Measurements from ENCODE around the gene FER.
"Not testable (repeated sequence)": the region's sequence is repeated elsewhere in the genome, so short reads cannot be mapped to it uniquely, and the experiment has no call there.

FER gene

DNA sequence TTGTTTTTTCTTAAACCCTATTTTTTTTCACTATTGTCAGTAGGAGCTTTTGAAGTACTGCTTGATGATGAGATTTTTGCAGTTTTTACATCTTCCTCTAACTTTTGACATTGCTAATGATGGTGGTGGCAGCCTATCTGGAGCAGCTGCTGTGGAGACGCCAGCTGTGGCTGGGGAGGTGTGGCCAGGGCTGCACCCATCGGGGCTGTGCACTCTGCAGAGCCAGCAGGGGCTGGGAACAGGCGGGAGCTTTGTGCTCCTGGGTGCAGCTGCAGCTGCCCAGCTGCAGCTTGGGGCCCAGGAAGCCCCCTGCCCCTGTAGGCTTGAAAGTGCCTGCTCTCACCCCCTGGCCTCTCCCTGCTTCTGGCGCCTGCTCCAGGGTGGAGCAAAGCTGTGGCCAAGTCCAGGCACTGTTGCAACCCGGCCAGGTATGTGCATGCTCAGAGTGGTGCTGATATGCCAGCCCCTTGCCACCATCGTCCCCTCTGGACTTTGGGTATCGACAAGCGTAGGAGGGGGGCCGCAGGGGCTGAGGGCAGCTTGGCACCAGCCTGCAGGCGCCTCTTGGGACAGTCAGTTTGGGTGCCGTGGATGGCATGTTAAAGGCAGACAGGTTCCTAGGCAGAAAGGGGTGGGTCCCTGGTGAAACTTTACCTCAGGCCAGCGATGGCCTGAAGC lies 39.2 kb downstream of the FER start:
- Histone ChIP-seq H3K4me3 (ENCODE audit: low read depth, low read length, poor library complexity, severe bottlenecking) (no peak overlapping the region), H3K79me2 (ENCODE audit: insufficient read depth, low read length) (no peaks in the 10 kb centered on the region), H3K36me3 (ENCODE audit: insufficient read depth, low read length) (peaks cover 10% of the 10 kb centered on the region; the same call in 1 of the 2 replicates), H3K27me3 (ENCODE audit: insufficient read depth, low read length) (no peaks in the 10 kb centered on the region), H2AFZ (ENCODE audit: low read length) (no peak overlapping the region), H3K4me1 (ENCODE audit: insufficient read depth, low read length, severe bottlenecking) (peaks cover 2% of the 10 kb centered on the region), H3K9ac (ENCODE audit: low read length) (no peak overlapping the region), H4K20me1 (ENCODE audit: insufficient read depth, low read length) (no peaks in the 10 kb centered on the region), H3K27ac (ENCODE audit: low read depth, low read length, poor library complexity, severe bottlenecking) (no peak overlapping the region), H3K9me2 (ENCODE audit: low read depth, low read length) (no peaks in the 10 kb centered on the region), H3F3A (ENCODE audit: insufficient read depth, low read length) (no peaks in the 10 kb centered on the region), H3K4me2 (ENCODE audit: low read length) (no peak overlapping the region), H3K9me3 (ENCODE audit: low read length) (peaks cover 10% of the 10 kb centered on the region; the same call in 1 of the 2 replicates)
- TF ChIP-seq EZH2 (IDR thresholded peaks at IDR 0.05; ENCODE audit: borderline replicate concordance, low read length), result no peak
- TF ChIP-seq, protein P1, sequence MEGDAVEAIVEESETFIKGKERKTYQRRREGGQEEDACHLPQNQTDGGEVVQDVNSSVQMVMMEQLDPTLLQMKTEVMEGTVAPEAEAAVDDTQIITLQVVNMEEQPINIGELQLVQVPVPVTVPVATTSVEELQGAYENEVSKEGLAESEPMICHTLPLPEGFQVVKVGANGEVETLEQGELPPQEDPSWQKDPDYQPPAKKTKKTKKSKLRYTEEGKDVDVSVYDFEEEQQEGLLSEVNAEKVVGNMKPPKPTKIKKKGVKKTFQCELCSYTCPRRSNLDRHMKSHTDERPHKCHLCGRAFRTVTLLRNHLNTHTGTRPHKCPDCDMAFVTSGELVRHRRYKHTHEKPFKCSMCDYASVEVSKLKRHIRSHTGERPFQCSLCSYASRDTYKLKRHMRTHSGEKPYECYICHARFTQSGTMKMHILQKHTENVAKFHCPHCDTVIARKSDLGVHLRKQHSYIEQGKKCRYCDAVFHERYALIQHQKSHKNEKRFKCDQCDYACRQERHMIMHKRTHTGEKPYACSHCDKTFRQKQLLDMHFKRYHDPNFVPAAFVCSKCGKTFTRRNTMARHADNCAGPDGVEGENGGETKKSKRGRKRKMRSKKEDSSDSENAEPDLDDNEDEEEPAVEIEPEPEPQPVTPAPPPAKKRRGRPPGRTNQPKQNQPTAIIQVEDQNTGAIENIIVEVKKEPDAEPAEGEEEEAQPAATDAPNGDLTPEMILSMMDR (IDR thresholded peaks at IDR 0.05; ENCODE audit: low read length), result no peak

DNA sequence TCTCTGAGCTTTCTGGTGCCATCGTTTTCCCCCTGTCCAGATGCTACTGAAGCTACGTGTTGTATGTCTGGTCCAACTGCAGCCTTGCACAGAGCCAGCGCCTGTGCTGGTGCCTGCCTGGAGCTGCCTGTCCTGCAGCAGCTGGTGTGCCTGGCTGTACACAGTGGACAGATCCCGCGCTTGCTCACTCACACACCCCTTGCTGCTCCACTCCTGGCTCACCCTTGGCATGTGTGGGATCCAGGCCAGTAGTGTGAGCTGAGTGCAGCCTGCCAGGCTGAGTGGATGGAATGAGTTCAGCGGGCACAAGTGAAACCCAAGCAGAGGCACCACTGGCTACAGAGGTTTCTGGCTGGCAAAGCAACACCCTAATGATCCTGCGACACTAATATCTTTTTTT lies 40.4 kb downstream of the FER start:
- H4K20me1 ChIP-seq (ENCODE audit: insufficient read depth, low read length), result no peaks in the 10 kb centered on the region
- TF ChIP-seq, protein P1 (IDR thresholded peaks at IDR 0.05; ENCODE audit: low read length), result no peak
- TF ChIP-seq EZH2 (IDR thresholded peaks at IDR 0.05; ENCODE audit: borderline replicate concordance, low read length), result no peak
- no peaks in the 10 kb centered on the region for H3K9me2 ChIP-seq (ENCODE audit: low read depth, low read length)
- H3K9ac ChIP-seq (ENCODE audit: low read length), result no peak overlapping the region
- no peak overlapping the region for H2AFZ ChIP-seq (ENCODE audit: low read length)
- H3K36me3 ChIP-seq (ENCODE audit: insufficient read depth, low read length), result peaks cover 10% of the 10 kb centered on the region; the same call in 1 of the 2 replicates
- no peaks in the 10 kb centered on the region for H3K79me2 ChIP-seq (ENCODE audit: insufficient read depth, low read length)
- H3K9me3 ChIP-seq (ENCODE audit: low read length), result peaks cover 10% of the 10 kb centered on the region; the same call in 1 of the 2 replicates
- H3K27ac ChIP-seq (ENCODE audit: low read depth, low read length, poor library complexity, severe bottlenecking), result no peak overlapping the region
- no peak overlapping the region for H3K4me3 ChIP-seq (ENCODE audit: low read depth, low read length, poor library complexity, severe bottlenecking)
- H3K4me1 ChIP-seq (ENCODE audit: insufficient read depth, low read length, severe bottlenecking), result peaks cover 8% of the 10 kb centered on the region
- H3K27me3 ChIP-seq (ENCODE audit: insufficient read depth, low read length), result no peaks in the 10 kb centered on the region
- H3F3A ChIP-seq (ENCODE audit: insufficient read depth, low read length), result no peaks in the 10 kb centered on the region
- no peak overlapping the region for H3K4me2 ChIP-seq (ENCODE audit: low read length)

DNA sequence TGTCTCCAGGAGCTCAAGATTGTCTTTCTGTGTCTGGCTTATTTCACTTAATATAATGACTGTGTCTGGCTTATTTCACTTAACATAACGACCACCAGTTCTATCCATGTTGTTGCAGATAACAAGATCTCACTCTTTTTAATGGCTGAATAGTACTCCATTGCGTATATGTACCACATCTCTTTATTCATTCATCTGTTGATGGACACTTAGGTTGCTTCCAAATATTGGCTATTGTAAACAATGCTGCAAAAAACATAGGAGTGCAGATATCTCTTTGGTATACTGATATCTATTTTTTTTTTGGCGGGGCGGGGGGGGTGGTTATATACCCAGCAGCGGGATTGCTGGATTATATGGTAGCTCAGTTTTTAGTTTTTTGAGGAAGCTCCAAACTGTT lies 45.5 kb downstream of the FER start:
- H3K36me3 ChIP-seq (ENCODE audit: insufficient read depth, low read length), result no peaks in the 10 kb centered on the region
- peaks cover 17% of the 10 kb centered on the region for H3K4me1 ChIP-seq (ENCODE audit: insufficient read depth, low read length, severe bottlenecking)
- no peaks in the 10 kb centered on the region for H3K9me2 ChIP-seq (ENCODE audit: low read depth, low read length)
- H2AFZ ChIP-seq (ENCODE audit: low read length), result no peak overlapping the region
- H3K27ac ChIP-seq (ENCODE audit: low read depth, low read length, poor library complexity, severe bottlenecking), result no peak overlapping the region
- no peaks in the 10 kb centered on the region for H3K79me2 ChIP-seq (ENCODE audit: insufficient read depth, low read length)
- no peaks in the 10 kb centered on the region for H3K27me3 ChIP-seq (ENCODE audit: insufficient read depth, low read length)
- H3K9ac ChIP-seq (ENCODE audit: low read length), result no peak overlapping the region
- no peaks in the 10 kb centered on the region; the same call in 1 of the 2 replicates for H3K9me3 ChIP-seq (ENCODE audit: low read length)
- no peaks in the 10 kb centered on the region for H3F3A ChIP-seq (ENCODE audit: insufficient read depth, low read length)
- no peak overlapping the region for H3K4me2 ChIP-seq (ENCODE audit: low read length)
- no peak for TF ChIP-seq EZH2 (IDR thresholded peaks at IDR 0.05; ENCODE audit: borderline replicate concordance, low read length)
- TF ChIP-seq, protein P1 (IDR thresholded peaks at IDR 0.05; ENCODE audit: low read length), result no peak
- no peak overlapping the region for H3K4me3 ChIP-seq (ENCODE audit: low read depth, low read length, poor library complexity, severe bottlenecking)
- no peaks in the 10 kb centered on the region for H4K20me1 ChIP-seq (ENCODE audit: insufficient read depth, low read length)

DNA sequence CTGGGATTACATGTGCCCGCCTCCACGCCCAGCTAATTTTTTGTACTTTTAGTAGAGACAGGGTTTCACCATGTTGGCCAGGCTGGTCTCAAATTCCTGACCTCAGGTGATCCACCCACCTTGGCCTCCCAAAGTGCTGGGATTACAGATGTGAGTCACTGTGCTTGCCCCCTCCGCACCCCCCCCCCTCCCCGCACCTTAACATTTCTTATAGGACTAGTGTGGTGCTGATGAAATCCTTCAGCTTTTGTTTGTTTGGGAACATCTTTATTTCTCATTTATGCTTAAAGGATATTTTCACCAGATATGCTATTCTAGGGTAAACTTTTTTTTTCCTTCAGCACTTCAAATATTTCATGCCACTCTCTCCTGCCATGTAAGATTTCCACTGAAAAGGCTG lies 46.7 kb downstream of the FER start:
- not testable (repeated sequence) for H3K4me3 ChIP-seq (ENCODE audit: low read depth, low read length, poor library complexity, severe bottlenecking); H3K36me3 ChIP-seq (ENCODE audit: insufficient read depth, low read length); H3K27ac ChIP-seq (ENCODE audit: low read depth, low read length, poor library complexity, severe bottlenecking); H3K27me3 ChIP-seq (ENCODE audit: insufficient read depth, low read length); H3K79me2 ChIP-seq (ENCODE audit: insufficient read depth, low read length); H3K4me2 ChIP-seq (ENCODE audit: low read length); H2AFZ ChIP-seq (ENCODE audit: low read length); H3F3A ChIP-seq (ENCODE audit: insufficient read depth, low read length); H4K20me1 ChIP-seq (ENCODE audit: insufficient read depth, low read length); H3K9me3 ChIP-seq (ENCODE audit: low read length); H3K9me2 ChIP-seq (ENCODE audit: low read depth, low read length); H3K9ac ChIP-seq (ENCODE audit: low read length)
- H3K4me1 ChIP-seq (ENCODE audit: insufficient read depth, low read length, severe bottlenecking), result peaks cover 20% of the 10 kb centered on the region
